Esophagus mucosa (tissue), 1 donor: Measurements from ENCODE around the gene EDC3. TPM values are rescaled to one million over a fixed set of nuclear protein-coding genes. Genes with fewer than 3 reads are reported as not detected.
"Not testable (repeated sequence)": the region's sequence is repeated elsewhere in the genome, so short reads cannot be mapped to it uniquely, and the experiment has no call there.

ENCODE experiments used
- ATAC-seq: fragments of 200-7000 bp; cut with Tn5 transposase; one replicate; pipeline ENCODE4 v1.9.1; 2020
- total RNA-seq: library from RNA; stranded (reverse); gene quantifications from one replicate; pipeline ENCODE4 v1.2.4, GENCODE V29; 2023
- donor health status: DM: yes; HTN: yes; CAD: no.

Gene EDC3
- total RNA-seq, 1 donor from 2014 or later = 21.3 TPM

DNA sequence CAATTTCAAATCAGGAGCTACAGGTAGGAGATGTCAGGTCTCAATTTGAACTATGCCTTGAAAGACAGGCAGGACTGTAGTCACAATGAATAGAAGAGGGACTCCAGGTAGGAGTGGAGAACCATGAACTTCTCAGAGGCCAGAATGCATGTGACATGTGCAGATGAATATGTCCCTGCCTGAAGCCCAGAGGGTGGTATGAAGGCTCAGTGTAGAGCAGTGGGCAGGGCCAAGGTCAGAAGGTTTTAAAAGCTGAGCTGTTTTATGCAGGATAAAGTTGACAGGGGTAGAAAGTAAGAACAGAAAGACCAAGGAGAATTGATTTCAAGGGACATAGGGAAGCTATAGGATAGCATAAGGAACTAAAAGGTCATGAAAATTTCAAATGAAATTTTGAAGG is 49.3 kb downstream of the EDC3 start:
- no peak for ATAC-seq

DNA sequence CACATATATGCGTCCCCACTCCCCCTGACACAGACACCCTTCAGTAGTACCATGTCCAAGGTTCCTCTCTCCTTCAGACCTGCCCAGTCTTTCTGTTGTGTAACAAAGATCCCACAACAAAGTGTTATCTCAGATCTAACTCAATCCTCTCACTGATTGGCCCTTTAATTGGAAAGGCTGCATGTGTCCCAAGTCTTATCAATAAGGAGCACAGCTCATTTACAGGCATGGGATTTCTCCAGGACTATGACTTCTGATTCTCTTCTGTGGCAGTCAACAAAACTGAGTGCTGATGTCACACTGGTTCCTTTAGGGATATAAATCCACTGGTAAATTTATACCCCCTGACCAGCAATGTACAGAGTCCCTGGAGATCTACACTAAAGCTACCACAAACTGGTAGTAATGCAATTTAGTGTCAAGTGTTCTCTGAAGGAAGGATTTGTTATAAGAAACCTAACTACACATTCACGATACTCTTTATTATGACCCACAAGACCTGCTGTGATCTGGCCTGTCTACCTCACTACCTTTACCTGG is 52.1 kb downstream of the EDC3 start:
- no peak for ATAC-seq

DNA sequence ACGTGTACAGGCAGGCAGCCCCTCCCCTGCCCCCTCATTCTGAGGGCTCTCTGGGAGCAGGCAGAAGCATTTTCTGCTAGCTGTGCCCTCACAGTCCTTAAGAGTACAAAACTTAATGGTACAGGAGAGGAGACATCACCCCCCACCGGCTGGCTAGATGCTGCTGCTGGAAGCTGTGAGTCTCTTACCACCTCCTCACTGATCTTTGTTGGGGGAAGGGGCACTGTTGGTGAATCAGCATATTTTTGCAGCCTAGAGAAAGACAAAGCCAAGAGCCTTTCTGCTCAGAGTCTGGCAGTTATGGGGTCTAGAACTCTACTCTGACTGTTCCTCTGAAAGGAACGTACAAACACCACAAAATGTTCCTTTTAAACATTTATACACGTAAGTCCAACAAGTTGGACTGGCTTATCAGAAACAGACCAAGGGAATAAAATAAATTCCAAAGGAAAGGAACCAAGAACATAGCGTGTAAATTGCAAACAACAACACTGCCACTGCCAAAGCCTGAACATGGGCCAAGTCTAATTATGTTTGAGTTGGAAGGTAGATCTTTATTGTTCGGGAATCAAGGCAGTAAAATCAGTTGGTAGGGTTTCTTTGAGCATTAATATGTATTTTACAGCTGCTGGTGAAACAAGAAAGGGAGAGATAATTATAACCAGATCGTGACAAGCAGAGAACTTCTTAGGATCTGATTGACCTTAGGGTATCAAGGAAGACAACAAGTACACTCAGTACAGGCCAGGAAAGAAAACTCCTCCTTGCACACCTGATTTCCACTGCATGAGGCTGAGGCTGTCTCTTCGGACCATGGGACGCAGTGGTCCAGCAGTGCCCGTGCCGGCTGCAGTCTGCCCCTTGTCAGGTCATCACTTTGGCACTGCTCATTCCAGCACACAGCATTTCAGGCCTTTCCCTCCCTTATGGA is 52.8 kb downstream of the EDC3 start:
- ATAC-seq = no peak

DNA sequence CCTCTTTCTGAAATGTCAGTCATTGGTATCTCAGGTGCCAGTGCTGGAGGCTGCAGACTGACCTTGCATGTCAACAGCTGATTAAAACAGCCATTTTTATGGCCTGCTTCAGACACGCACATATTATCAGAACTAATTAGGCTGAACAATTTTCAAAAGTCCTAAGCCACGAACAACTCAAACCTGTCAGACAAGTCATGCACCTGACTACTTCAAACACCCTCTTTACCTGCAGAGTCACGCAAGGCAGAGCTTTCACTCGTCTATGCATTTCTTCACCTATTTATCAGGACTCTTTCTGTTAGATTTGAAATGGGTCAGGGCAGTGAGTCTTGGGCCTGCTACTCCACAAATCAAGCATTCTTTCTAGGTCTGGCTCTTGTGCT is 53.5 kb downstream of the EDC3 start:
- ATAC-seq = peak; percentile 79

DNA sequence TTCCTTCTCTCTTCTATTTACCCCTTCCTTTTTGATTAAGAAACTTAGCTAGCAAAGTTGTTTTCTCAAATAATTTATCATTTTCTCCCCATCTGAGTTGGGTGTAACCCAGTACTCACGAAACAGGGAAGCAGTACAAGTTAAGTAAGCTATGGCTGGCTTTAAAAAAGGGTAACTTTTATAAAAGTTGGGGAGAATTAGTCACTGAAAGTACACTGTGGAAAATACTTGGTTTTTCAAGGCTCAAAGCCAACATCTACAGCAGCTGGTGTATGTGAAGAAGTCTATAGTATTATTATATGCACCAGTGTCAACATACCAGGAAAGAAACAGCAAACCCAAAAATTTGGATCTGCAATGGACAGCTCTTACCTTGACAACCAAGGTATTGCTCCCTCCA is 54.7 kb downstream of the EDC3 start:
- ATAC-seq = no peak

GRCh38 chr15:74636984-74637383 is 58.8 kb downstream of the EDC3 start:
- ATAC-seq = no peak

GRCh38 chr15:74635228-74635627 is 60.6 kb downstream of the EDC3 start:
- ATAC-seq = peak; percentile 77

GRCh38 chr15:74633781-74634180 is 62.0 kb downstream of the EDC3 start:
- no peak for ATAC-seq

DNA sequence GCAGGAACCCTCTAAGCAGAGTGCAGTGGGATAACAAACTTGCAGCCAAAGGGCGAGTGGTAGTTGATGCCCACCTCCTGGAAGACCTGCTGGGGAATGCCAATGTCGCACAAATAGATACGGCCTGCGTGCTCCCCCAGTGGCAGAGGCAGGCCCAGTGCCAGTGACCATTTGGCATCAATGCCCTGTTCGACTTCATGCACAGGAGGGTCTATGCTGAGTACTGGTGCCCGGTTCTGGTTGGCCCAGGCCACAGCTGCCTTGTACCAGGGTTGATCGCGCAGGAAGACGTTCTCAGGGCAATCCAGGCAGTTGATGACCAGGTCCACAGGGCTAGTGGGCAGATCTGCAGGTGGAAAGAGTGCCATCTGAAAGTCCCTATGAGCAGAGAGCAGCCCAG is 63.2 kb downstream of the EDC3 start:
- no peak for ATAC-seq

DNA sequence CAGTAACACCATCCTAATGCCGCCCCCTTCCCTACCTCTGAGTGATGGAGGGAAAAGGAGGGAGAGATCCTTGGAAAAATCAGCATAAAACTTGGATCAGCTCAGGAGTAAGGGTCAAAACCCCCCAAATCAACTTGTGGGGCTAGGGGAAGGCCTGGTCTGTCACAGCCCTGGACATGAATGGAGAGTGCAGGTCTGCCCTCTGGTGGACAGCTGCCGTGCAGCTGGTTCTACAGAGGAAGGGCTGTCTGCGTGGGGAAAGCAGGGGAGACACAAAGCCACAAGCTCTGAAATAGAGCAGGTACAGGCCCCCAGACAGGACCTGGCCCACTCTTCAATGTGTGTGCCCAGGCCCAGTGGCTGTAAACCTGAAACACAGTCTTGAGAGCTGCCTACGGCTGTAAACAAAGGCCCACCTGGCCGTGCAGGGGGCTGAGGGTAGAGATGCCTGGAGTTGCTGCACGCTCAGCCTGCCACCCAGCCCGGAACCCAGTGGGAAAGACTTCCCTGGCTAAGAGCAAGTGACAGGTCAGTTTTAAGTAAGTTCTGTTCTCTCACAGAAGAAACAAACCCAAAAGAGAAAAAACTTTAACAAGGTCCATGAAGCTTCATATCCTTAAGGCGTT is 63.8 kb downstream of the EDC3 start:
- ATAC-seq = peak; percentile 40

DNA sequence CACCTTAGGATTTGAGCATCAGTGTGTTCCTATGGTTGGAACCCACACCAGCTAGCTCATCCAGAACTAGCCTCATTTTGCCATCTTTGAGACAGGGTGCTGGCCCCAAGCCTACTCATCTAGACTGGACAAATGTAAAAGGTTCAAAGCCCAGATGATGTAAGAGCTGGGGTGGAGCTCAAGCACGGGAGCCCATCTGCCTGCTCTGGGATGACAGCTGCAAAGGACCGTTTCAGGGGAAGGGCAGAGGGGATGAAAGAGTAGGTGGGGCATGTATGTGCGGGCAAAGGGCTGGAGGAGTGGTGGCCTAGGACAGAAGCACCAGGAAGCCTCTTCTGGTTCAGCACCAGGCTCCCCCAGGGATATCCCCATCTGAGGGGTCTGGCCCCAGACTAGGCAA is 64.4 kb downstream of the EDC3 start:
- no peak for ATAC-seq

- no peak for ATAC-seq
These were observed 64.8 kb downstream of the EDC3 start for GRCh38 chr15:74631087-74631385.

- no peak for ATAC-seq
These were observed 65.3 kb downstream of the EDC3 start for GRCh38 chr15:74630284-74631086.

GRCh38 chr15:74629696-74630095 is 66.1 kb downstream of the EDC3 start:
- not testable (repeated sequence) for ATAC-seq

DNA sequence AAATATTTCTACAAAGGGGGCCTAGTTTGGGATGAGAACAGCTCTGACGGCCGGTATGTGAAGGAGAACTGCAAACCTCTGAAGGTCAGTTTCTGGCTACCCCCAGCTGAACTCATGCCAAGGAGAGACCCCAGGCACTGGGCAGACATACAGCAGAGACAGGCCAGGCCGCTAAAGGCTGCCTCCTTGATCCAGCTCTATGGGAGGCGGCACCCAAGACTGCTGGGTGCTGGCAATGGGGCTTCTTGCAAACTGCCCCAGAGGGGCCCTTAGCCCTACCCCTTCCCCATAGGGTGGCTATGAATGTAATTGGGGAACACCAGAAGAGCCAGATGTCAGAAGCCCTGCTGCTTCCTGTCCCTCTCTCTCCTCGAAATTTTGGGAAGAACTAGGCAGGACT is 66.9 kb downstream of the EDC3 start:
- no peak for ATAC-seq

DNA sequence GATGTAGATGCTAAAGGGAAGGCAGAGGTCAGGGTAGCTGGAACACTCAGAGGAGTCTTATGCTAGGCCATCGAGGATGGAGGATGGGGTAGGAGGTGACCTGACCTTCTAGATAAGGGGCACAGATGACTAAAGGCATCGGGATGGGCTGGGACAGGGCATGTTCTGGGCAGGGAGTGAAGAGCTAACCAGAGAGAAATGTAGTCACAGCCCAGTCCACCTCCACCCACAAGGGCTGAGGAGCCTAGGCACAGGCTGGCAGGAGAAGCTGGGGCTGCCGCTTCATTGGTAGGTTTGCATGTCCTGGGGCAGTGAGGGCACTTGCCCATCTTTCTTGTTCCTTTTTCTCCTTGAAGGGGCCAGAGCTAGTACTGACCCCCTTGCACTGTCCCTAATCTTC is 67.6 kb downstream of the EDC3 start:
- no peak for ATAC-seq

- ATAC-seq = no peak
These were observed 68.1 kb downstream of the EDC3 start for GRCh38 chr15:74627766-74628165.

DNA sequence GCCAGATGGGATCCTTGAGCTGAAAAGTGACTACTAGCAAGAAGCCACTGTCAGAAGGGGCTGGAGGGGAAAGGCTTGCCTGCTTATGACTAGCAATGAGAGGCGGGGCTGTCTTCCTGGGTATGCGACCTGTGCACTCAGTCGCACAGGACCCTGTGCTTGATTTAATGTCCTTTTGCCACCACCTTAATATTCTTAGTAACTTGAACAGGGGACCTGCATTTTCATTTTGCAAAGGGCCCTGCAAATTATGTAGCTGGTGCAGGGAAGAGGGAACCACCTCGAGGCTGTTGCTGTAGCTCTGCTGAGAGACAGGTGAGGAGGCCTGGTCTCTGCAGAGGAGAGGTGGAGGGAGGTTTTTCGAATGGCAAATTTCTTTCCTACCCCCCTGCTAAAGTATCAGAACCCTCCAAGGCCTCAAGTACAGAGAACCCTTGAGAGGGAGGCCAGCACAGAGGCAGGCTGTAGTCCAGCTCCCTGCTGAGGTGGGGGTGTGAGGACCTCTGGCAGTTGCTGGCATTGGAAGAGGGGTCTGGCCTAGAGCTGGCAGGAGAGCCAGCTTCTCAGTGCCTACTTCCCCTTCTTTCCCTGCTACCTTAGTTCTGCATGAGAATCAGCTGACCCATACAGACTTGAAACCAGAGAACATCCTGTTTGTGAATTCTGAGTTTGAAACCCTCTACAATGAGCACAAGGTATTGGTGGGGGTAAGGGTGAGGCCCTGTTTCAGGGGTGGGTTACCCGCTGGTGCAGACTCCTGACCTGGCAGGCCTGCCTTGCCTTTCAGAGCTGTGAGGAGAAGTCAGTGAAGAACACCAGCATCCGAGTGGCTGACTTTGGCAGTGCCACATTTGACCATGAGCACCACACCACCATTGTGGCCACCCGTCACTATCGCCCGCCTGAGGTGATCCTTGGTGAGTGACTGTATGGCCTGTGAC is 68.8 kb downstream of the EDC3 start:
- ATAC-seq = no peak

DNA sequence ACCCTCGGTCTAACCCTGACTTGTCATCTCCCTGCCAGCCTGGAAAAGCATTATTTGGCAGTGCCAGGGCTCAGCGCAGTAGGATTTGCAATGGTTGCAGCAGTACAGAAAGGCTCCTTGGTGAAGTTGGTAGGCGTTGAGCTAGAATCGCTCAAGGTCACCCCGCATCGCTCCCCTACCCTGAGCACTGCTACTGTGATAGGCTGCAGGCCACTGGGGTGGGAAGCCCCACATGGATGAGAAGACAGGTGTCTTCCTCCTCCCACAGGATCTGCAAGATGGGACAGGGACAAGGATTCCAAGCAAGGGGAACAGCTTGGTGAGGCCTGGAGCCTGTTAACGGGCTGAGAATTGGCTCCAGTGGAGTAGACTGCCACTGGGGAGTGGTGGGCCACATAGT is 69.5 kb downstream of the EDC3 start:
- ATAC-seq = no peak

- no peak for ATAC-seq
These were observed 70.1 kb downstream of the EDC3 start for GRCh38 chr15:74625693-74626092.

GRCh38 chr15:74624020-74624602 is 71.7 kb downstream of the EDC3 start:
- ATAC-seq = no peak

DNA sequence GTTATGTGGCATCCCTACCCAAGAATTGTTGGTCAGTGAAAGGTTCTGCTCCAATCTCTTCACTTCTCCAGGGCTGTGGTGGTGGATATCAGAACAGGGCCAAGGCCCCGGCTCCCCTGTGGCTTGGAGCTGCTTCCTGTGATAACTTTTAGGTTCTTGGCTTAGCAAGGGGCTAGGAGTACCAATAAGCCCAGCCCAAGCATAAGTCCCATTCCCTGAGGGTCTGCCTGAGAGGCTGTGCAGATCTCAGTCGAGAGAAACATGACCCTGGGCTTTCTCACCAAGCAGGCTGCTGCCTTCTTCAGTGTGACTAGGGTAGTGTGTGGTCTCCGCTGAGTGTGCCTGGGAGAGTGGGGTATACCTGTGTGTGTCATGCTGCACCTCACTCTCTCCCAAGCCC is 73.1 kb downstream of the EDC3 start:
- no peak for ATAC-seq
